Smooth muscle cell of bladder (primary cell): ENCODE measurements around the gene RITA1. TPM values are rescaled to one million over a fixed set of nuclear protein-coding genes. Genes with fewer than 3 reads are reported as not detected.

Experiments used
- total RNA-seq: library from RNA; depleted of rRNA; stranded (reverse); fragments of >200 nt; gene quantifications from 2 replicates; pipeline ENCODE4 v1.2.3, GENCODE V29; 2014

The RITA1 gene
- total RNA-seq: 9.7 and 17.7 TPM in 2 replicates

GRCh38 chr12:113185180-113186032 lies at the start of gene RITA1, which contains the start of gene DDX54:
Gene RITA1 (plus strand): TSS chr12:113185721. CDS start chr12:113186747, 1,026 bp downstream.
Gene DDX54 (minus strand): TSS chr12:113185478. CDS start chr12:113185451, 27 bp downstream.

GRCh38 chr12:113149361-113150150 lies 36.0 kb upstream of the RITA1 start, which contains the start of gene CFAP73:
Gene CFAP73 (plus strand): TSS chr12:113149724. CDS start chr12:113149858, 134 bp downstream.

GRCh38 chr12:113221181-113221996 lies 35.9 kb downstream of the RITA1 start, which contains the start of gene TPCN1:
Gene TPCN1 (plus strand): TSS chr12:113221464. CDS start chr12:113226853, 5,389 bp downstream.

Other genes with a start within 250 kb of the RITA1 start
- 1.0 and 1.6 TPM in 2 replicates for gene OAS3, start 247.2 kb upstream of the RITA1 start, total RNA-seq
- 0.55 and 0.71 TPM in 2 replicates for gene OAS2, start 207.2 kb upstream of the RITA1 start, total RNA-seq
- 0.18 TPM in 1 of 2 replicates, not detected in the other for gene DTX1, start 129.0 kb upstream of the RITA1 start, total RNA-seq
- gene RASAL1, start 50.0 kb upstream of the RITA1 start, total RNA-seq: not detected in 2 replicates
- gene CFAP73, start 36.0 kb upstream of the RITA1 start, total RNA-seq: not detected in 2 replicates
- gene DDX54, start 243 bp upstream of the RITA1 start, total RNA-seq: 25.2 and 30.2 TPM in 2 replicates
- 16.9 and 26.6 TPM in 2 replicates for gene TPCN1, start 35.7 kb downstream of the RITA1 start, total RNA-seq
- 17.1 and 22.9 TPM in 2 replicates for gene SLC8B1, start 149.4 kb downstream of the RITA1 start, total RNA-seq
- gene PLBD2, start 172.9 kb downstream of the RITA1 start, total RNA-seq: 22.8 and 40.7 TPM in 2 replicates
- gene SDS, start 218.2 kb downstream of the RITA1 start, total RNA-seq: not detected in 2 replicates
- gene SDSL, start 236.7 kb downstream of the RITA1 start, total RNA-seq: 17.5 and 18.3 TPM in 2 replicates